Kidney (tissue), 14 donors: ENCODE data around the gene IER2. TPM values are rescaled to one million over a fixed set of nuclear protein-coding genes. Genes with fewer than 3 reads are reported as not detected.

ENCODE experiments used
- DNase-seq, 5 donors: peaks; one replicate each; pipeline ENCODE4 v3.0.0-alpha.2; 2013 to 2020
- FAIRE-seq: peaks from 2 replicates; lab custom pipeline; 2012; peaks lifted over from hg19 to GRCh38; lab: Jason Lieb, UNC
- H3K27ac ChIP-seq, 2 donors: one replicate each; pipeline ENCODE4 v1.7.0; 2013; ENCODE audit warnings: low read depth in 2 of 2, low read length in 2 of 2, inconsistent platforms in 1 of 2
- H3K27me3 ChIP-seq: one replicate; pipeline ENCODE4 v1.7.1; 2013; ENCODE audit warnings: low read length, inconsistent platforms; ENCODE audit not compliant: control insufficient read depth, insufficient read depth
- H3K36me3 ChIP-seq, 3 donors: one replicate each; pipeline versions ENCODE4 v1.7.0 to v1.7.1; 2013; ENCODE audit warnings: low read length in 3 of 3, control low read depth in 1 of 3, inconsistent platforms in 1 of 3; ENCODE audit not compliant: insufficient read depth in 3 of 3, control insufficient read depth in 2 of 3
- H3K4me1 ChIP-seq, 3 donors: one replicate each; pipeline versions ENCODE4 v1.7.0 to v1.7.1; 2013; ENCODE audit warnings: low read length in 3 of 3, inconsistent platforms in 1 of 3, low read depth in 1 of 3; ENCODE audit not compliant: control insufficient read depth in 2 of 3, insufficient read depth in 2 of 3
- H3K4me3 ChIP-seq, 3 donors: one replicate each; pipeline versions ENCODE4 v1.7.0 to v1.8.1; 2013; ENCODE audit warnings: low read length in 3 of 3, control low read depth in 1 of 3, inconsistent platforms in 1 of 3
- H3K9ac ChIP-seq, 3 donors: one replicate each; pipeline versions ENCODE4 v1.7.0 to v1.7.1; 2013; ENCODE audit warnings: low read length in 3 of 3, control low read depth in 1 of 3, inconsistent platforms in 1 of 3
- H3K9me3 ChIP-seq, 3 donors: one replicate each; pipeline versions ENCODE4 v1.7.0 to v1.7.1; 2013; ENCODE audit warnings: low read length in 3 of 3, control low read depth in 1 of 3, inconsistent platforms in 1 of 3; ENCODE audit not compliant: control insufficient read depth in 2 of 3, insufficient read depth in 1 of 3
- CTCF ChIP-seq: IDR thresholded peaks from 3 replicates; pipeline ENCODE4 v1.5.1; 2012; ENCODE audit warnings: mild to moderate bottlenecking, moderate library complexity, borderline replicate concordance; ENCODE audit not compliant: insufficient read depth; ENCODE audit errors: extremely low read depth
- intact Hi-C: fragments of 100-400 bp; cut with DNase I; formaldehyde crosslinking; loops from one replicate; pipeline ENCODE4 v1.11.1; 2022
- polyA plus RNA-seq: library from polyadenylated mRNA; stranded (reverse); fragments of 350-450 nt; fragmentation: Illumina TruSeq; extraction: RNeasy Lipid Tissue Mini Kit (QIAGEN cat#74804); gene quantifications from one replicate; pipeline ENCODE4 v1.2.3, GENCODE V29; 2014; ENCODE audit warnings: low read depth, low replicate concordance; ENCODE audit not compliant: insufficient read depth
- total RNA-seq: library from RNA; stranded (reverse); fragmentation: NEBNext Ultra II Directional; extraction: Animal tissue kit (Norgen Biotek cat#: 25700); gene quantifications from one replicate; pipeline ENCODE4 v1.2.1, GENCODE V29; 2021
- donor health status: control.
- donor health status: control.
- donor health status: control.
- donor health status: control.
- donor health status: control.
- donor health status: DM: yes; HTN: yes; CAD: no.
- donor health status: Normal renal cell carcinoma (clear cell type).

Gene IER2
- total and polyA plus RNA-seq, 2 donors from 2014 or later, result 73.9 to 96.7 TPM

GRCh38 chr19:13155472-13156359, 5.5 kb downstream of the IER2 start:
- H3K4me1 ChIP-seq, result peaks cover 0 to 7% (median 0%) of the 10 kb centered on the region in 3 donors
- H3K36me3 ChIP-seq, result no peaks in the 10 kb centered on the region
- intact Hi-C loops, result no loop called here
- no peak for TF ChIP-seq CTCF
- peak; percentile 83 to 95 (median 87) for DNase-seq
- no peak for FAIRE-seq
- peak overlapping the region; percentile 98 for H3K27ac ChIP-seq
- no peaks in the 10 kb centered on the region for H3K9me3 ChIP-seq
- peak overlapping the region; percentile 65 to 83 (median 73) for H3K9ac ChIP-seq
- H3K27me3 ChIP-seq, result no peaks in the 10 kb centered on the region
- H3K4me3 ChIP-seq, result peak overlapping the region; percentile 73 to 99 (median 89)

GRCh38 chr19:13159713-13160112, 9.5 kb downstream of the IER2 start:
- no peak for DNase-seq
- Histone ChIP-seq H3K4me1 (peaks cover 4 to 25% (median 9%) of the 10 kb centered on the region in 3 donors), H3K36me3 (no peaks in the 10 kb centered on the region), H3K4me3 (no peak overlapping the region), H3K9me3 (no peaks in the 10 kb centered on the region), H3K27me3 (no peaks in the 10 kb centered on the region), H3K9ac (no peak overlapping the region), H3K27ac (no peak overlapping the region)
- intact Hi-C loops, result no loop called here
- TF ChIP-seq CTCF, result no peak
- FAIRE-seq, result no peak

GRCh38 chr19:13160557-13160956, 10.3 kb downstream of the IER2 start:
- no peaks in the 10 kb centered on the region for H3K27me3 ChIP-seq
- TF ChIP-seq CTCF, result no peak
- no peak for FAIRE-seq
- no peak overlapping the region for H3K4me3 ChIP-seq
- no peak for DNase-seq
- peaks cover 7 to 29% (median 15%) of the 10 kb centered on the region in 3 donors for H3K4me1 ChIP-seq
- H3K9me3 ChIP-seq, result no peaks in the 10 kb centered on the region
- H3K9ac ChIP-seq, result no peak overlapping the region
- H3K36me3 ChIP-seq, result no peaks in the 10 kb centered on the region
- intact Hi-C loops, result no loop called here
- no peak overlapping the region for H3K27ac ChIP-seq
